SU-DHL-6 (cell line): Measurements from ENCODE around the gene GLIS2.

ENCODE experiments used
- H2AFZ ChIP-seq: fragments of 200-600 bp; sonication (generic); 2 replicates; pipeline ENCODE4 v1.6.1; 2014; ENCODE audit warnings: low read depth, mild to moderate bottlenecking, moderate library complexity, mixed read lengths, antibody characterized with exemption, low read length; ENCODE audit not compliant: severe bottlenecking
- H3F3A ChIP-seq: fragments of 200-600 bp; shearing (Covaris generic); 2 replicates; pipeline ENCODE4 v1.6.0; 2016; ENCODE audit warnings: antibody characterized with exemption, mild to moderate bottlenecking; ENCODE audit not compliant: insufficient read depth
- H3K27ac ChIP-seq: fragments of 200-600 bp; sonication (generic); 2 replicates; pipeline ENCODE4 v1.5.1; 2016; ENCODE audit warnings: low read depth, mild to moderate bottlenecking, low read length, moderate library complexity, mixed read lengths
- H3K27me3 ChIP-seq: fragments of 200-600 bp; sonication (generic), shearing (Covaris generic); 2 replicates; pipeline ENCODE4 v1.6.0; 2014; ENCODE audit warnings: mild to moderate bottlenecking, low read length
- H3K36me3 ChIP-seq: fragments of 200-600 bp; sonication (generic); 2 replicates; pipeline ENCODE4 v1.6.1; 2014; ENCODE audit warnings: mild to moderate bottlenecking, low read length, mixed read lengths
- H3K4me2 ChIP-seq: fragments of 300-600, 200-600 bp; shearing (Covaris generic), sonication (generic); 2 replicates; pipeline ENCODE4 v1.6.0; 2014; ENCODE audit warnings: low read length, low read depth, mild to moderate bottlenecking; ENCODE audit not compliant: poor library complexity, severe bottlenecking
- H3K4me3 ChIP-seq: fragments of 200-600 bp; sonication (generic); 2 replicates; pipeline ENCODE4 v1.5.1; 2014; ENCODE audit warnings: antibody characterized with exemption, low read length, mild to moderate bottlenecking, mixed read lengths; ENCODE audit not compliant: insufficient read depth, poor library complexity, severe bottlenecking
- H3K79me2 ChIP-seq: fragments of 200-600 bp; sonication (generic); 2 replicates; pipeline ENCODE4 v1.6.1; 2014; ENCODE audit warnings: mild to moderate bottlenecking, low read length, moderate library complexity; ENCODE audit not compliant: insufficient read depth
- H3K9ac ChIP-seq: fragments of 200-600 bp; sonication (generic); 2 replicates; pipeline ENCODE4 v1.7.0; 2014; ENCODE audit warnings: mild to moderate bottlenecking, low read length
- H3K9me2 ChIP-seq: fragments of 200-600 bp; sonication (generic); replicated peaks from 2 replicates; pipeline ENCODE4 v1.6.1; 2014; ENCODE audit warnings: low read length; ENCODE audit not compliant: insufficient read depth
- H3K9me3 ChIP-seq: fragments of 200-600 bp; sonication (generic); 2 replicates; pipeline ENCODE4 v1.6.1; 2014; ENCODE audit warnings: low read length, mixed read lengths; ENCODE audit not compliant: insufficient read depth
- H4K20me1 ChIP-seq: fragments of 200-600 bp; sonication (generic); 2 replicates; pipeline ENCODE4 v1.6.1; 2014; ENCODE audit warnings: low read depth, mild to moderate bottlenecking, antibody characterized with exemption, low read length, moderate library complexity, mixed read lengths
- EZH2phosphoT487 ChIP-seq: fragments of 200-600 bp; sonication (generic), shearing (Covaris generic); conservative IDR thresholded peaks from 2 replicates; pipeline ENCODE4 v1.6.1; 2018; ENCODE audit warnings: mild to moderate bottlenecking, antibody characterized with exemption, low read length, moderate library complexity, mixed read lengths
- TF ChIP-seq, protein P1 (sequence below): fragments of 200-600 bp; sonication (generic); IDR thresholded peaks from one replicate; pipeline ENCODE4 v1.5.1; 2017; ENCODE audit warnings: antibody characterized with exemption, mild to moderate bottlenecking, low read length, moderate library complexity; ENCODE audit not compliant: insufficient read depth, poor library complexity, severe bottlenecking

The GLIS2 gene

DNA sequence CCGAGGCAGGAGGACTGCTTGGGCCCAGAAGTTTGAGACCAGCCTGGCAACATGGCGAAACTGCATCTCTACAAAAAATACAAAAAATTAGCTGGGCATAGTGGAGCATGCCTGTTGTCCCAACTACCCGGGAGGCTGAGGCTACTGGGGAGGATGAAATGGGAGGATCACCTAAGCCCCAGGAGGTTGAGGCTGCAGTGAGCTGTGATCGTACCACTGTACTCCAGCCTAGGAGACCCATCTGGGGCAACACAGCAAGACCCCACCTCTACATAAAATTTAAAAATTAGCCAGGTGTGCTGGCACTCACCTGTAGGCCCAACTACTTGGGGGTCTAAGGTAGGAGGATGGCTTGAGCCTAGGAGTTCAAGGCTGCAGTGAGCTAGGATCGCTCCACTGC is 33.5 kb downstream of the GLIS2 start:
- Histone ChIP-seq H3F3A (peaks cover 12% of the 10 kb centered on the region; the same call in 1 of the 2 replicates), H3K36me3 (no peaks in the 10 kb centered on the region), H3K27ac (no peak overlapping the region), H3K27me3 (no peaks in the 10 kb centered on the region), H2AFZ (no peak overlapping the region), H3K79me2 (peaks cover 61% of the 10 kb centered on the region), H4K20me1 (no peaks in the 10 kb centered on the region), H3K4me3 (peak overlapping the region; percentile 91), H3K4me2 (peak overlapping the region; percentile 81), H3K9ac (peak overlapping the region; percentile 85; the same call in 1 of the 2 replicates), H3K9me2 (no peaks in the 10 kb centered on the region), H3K9me3 (no peaks in the 10 kb centered on the region)
- TF ChIP-seq, protein P1, sequence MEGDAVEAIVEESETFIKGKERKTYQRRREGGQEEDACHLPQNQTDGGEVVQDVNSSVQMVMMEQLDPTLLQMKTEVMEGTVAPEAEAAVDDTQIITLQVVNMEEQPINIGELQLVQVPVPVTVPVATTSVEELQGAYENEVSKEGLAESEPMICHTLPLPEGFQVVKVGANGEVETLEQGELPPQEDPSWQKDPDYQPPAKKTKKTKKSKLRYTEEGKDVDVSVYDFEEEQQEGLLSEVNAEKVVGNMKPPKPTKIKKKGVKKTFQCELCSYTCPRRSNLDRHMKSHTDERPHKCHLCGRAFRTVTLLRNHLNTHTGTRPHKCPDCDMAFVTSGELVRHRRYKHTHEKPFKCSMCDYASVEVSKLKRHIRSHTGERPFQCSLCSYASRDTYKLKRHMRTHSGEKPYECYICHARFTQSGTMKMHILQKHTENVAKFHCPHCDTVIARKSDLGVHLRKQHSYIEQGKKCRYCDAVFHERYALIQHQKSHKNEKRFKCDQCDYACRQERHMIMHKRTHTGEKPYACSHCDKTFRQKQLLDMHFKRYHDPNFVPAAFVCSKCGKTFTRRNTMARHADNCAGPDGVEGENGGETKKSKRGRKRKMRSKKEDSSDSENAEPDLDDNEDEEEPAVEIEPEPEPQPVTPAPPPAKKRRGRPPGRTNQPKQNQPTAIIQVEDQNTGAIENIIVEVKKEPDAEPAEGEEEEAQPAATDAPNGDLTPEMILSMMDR = no peak
- no peak for TF ChIP-seq EZH2phosphoT487

DNA sequence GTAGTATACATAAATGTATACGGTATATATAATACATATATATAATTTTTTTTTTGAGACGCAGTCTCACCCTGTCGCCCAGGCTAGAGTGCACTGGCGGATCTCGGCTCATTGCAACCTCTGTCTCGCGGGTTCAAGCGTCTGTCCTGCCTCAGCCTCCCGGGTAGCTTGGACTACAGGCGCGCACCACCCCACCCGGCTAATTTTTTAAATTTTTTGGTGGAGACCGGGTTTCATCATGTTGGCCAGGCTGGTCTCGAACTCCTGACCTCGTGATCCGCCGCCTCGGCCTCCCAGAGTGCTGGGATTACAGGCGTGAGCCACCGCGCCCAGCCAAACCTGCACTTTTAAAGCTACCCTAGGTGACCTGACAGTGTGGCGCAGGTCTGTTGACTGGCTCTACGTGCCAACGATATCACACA is 34.5 kb downstream of the GLIS2 start:
- Histone ChIP-seq H2AFZ (no peak overlapping the region), H3K4me3 (peak overlapping the region; percentile 91), H3K27me3 (no peaks in the 10 kb centered on the region), H4K20me1 (no peaks in the 10 kb centered on the region), H3K79me2 (peaks cover 53% of the 10 kb centered on the region), H3K4me2 (peak overlapping the region; percentile 81), H3K36me3 (no peaks in the 10 kb centered on the region), H3K9me2 (no peaks in the 10 kb centered on the region), H3F3A (peaks cover 9% of the 10 kb centered on the region; the same call in 1 of the 2 replicates), H3K27ac (peak overlapping the region; percentile 35), H3K9me3 (no peaks in the 10 kb centered on the region), H3K9ac (peak overlapping the region; percentile 85)
- TF ChIP-seq, protein P1 = no peak
- TF ChIP-seq EZH2phosphoT487 = no peak

DNA sequence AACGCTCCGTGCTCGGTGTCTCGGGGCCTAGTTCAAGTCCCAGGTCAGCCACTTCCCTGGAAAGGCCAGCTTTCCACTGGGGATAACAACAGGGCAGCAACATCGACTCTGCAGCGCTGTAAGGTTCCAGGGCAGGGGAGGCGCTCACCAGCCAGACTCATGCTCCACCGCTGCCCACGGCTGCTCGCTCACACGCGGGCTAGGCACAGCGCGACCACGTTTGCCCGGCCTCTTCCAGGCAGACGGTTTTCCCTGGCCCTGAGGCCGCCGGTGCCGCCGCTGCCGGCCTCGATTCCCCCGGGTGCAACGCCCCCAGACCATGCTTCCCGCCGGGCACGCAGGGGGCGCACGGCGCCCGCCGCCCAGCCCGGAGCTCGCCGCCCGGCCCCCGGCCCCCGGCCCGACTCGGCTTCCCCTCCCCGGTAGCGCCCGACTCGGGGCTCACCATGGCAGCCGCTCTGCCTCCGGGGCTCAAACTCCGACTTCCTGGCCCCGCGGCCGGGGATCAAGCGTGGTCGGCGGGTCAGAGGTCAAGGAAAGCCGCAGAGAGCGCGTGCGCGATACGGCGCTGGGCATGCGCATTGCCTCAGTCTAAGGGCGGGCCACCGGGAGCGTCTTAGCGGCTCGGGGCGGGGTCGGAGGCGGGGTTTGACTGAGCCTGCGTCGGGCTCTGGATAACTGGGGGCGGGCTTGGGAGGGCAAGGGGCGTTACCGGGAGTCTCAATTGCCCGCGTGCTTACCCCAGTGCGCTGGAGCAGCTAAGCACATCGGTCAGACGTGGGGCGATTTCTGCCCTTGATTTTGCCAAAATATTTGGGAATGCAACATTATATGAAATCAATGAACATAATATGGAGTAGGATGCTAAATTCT is 35.2 kb downstream of the GLIS2 start, which contains the start of gene PAM16:
TSS of gene PAM16 (minus strand) at position 535 of the 873 bp plus-strand sequence. CDS start at position 448, 87 bp downstream.
- H3K9me3 ChIP-seq = no peaks in the 10 kb centered on the region
- peak within 1 kb of the TSS; percentile 85 for H3K9ac ChIP-seq
- H3K36me3 ChIP-seq = no peaks in the 10 kb centered on the region
- peak within 1 kb of the TSS; percentile 91 for H3K4me3 ChIP-seq
- peak within 1 kb of the TSS; percentile 81 for H3K4me2 ChIP-seq
- no peaks in the 10 kb centered on the region for H4K20me1 ChIP-seq
- H3K27ac ChIP-seq = peak within 1 kb of the TSS; percentile 36
- H2AFZ ChIP-seq = peak within 1 kb of the TSS; percentile 64
- no peaks in the 10 kb centered on the region for H3K9me2 ChIP-seq
- H3K27me3 ChIP-seq = no peaks in the 10 kb centered on the region
- H3F3A ChIP-seq = peaks cover 6% of the 10 kb centered on the region; the same call in 1 of the 2 replicates
- no peak for TF ChIP-seq EZH2phosphoT487
- TF ChIP-seq, protein P1 = no peak
- H3K79me2 ChIP-seq = peaks cover 48% of the 10 kb centered on the region
